ENCODE data around the gene SSBP3. TPM values are rescaled to one million over a fixed set of nuclear protein-coding genes. Genes with fewer than 3 reads are reported as not detected.

Gene SSBP3
- total RNA-seq, 1 experiment from 2014 or later = 26.5 TPM

DNA sequence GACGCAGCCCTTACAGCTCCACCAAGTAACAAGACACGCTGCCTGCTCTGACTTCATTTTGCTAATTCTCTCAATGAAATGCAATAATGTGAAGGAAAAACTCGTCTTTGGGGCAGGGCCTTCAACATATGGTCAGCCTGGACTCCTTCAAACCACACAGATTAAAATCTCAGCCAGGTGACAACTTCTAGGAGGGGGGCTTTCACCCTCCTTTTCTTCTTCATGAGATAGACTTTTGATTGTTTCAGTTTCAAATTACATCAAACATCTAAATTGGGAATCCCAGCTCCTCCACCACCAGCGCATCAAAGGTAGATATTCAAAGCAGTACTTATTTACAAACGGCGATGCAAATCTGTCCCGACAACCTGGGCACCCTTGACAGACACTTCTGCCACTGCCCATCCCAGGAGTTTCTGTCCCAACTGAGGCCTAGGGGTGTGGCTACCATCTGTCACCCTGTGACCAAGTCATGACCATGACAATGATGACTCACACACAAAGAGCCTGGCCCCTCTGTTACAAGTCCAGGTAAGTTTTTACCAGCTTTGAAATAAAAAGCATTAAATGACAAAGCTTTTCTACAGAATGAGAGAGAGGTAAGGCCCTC lies 29.7 kb downstream of the SSBP3 start:
- intact Hi-C loops (cut with micrococcal nuclease; ENCODE audit: unreplicated experiment) = no loop called here

DNA sequence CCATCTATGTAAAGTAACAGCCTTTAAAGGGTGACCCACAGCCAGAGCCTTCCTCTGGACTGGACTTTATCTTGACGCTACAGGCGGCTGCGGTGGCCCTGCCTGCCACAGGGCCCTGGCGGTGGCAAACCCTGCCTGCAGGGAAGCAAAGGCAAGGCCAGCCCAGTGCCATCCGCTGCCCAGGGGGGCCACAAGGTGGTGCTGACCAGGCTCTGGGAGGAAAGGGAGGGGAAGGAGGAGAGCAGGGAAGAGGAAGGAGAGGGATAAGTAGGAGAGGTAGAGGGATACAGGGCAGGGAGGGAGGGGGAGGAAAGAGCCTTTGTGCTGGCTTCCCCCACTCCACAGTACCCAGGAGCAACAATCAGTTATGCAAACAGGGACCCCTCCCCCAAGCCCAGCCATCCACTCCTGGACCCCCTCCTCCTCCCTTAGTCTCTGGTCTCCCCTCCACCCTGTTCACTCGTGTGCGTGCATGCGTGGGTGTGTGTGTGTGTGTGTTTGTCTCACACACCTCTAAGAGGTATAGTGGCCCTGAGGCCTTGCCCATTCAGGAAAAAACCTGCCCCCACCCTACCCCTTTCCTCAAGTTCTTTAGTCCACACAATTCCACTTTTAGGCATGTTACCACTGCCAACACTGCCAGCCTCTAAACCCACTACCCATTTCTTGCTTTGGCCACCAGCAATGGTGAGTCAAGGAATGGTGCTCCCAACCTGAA lies 30.3 kb downstream of the SSBP3 start:
- intact Hi-C loops (cut with micrococcal nuclease; ENCODE audit: unreplicated experiment) = no loop called here
- ChIA-PET CTCF (no interaction called here), POLR2A (ENCODE audit: unreplicated experiment) (no interaction called here)
- Histone ChIP-seq H3K4me3 (no peak overlapping the region), H3F3A (ENCODE audit: insufficient read depth, low read depth) (no peaks in the 10 kb centered on the region), H3K27me3 (ENCODE audit: insufficient read depth, low read depth) (no peaks in the 10 kb centered on the region), H4K20me1 (ENCODE audit: insufficient read depth) (no peaks in the 10 kb centered on the region), H2AFZ (no peak overlapping the region), H3K36me3 (ENCODE audit: low read depth) (no peaks in the 10 kb centered on the region), H3K9me3 (ENCODE audit: insufficient read depth, low read depth) (no peaks in the 10 kb centered on the region), H3K9me2 (ENCODE audit: insufficient read depth) (no peaks in the 10 kb centered on the region), H3K4me1 (replicated peaks; ENCODE audit: insufficient read depth) (peaks cover 10% of the 10 kb centered on the region), H3K4me2 (no peak overlapping the region), H3K79me2 (ENCODE audit: low read depth) (no peaks in the 10 kb centered on the region), H3K27ac (no peak overlapping the region)
- no TSS peak for BruUV-seq (replicated peaks)
- no peak for DNase-seq
- TF ChIP-seq, protein P1, sequence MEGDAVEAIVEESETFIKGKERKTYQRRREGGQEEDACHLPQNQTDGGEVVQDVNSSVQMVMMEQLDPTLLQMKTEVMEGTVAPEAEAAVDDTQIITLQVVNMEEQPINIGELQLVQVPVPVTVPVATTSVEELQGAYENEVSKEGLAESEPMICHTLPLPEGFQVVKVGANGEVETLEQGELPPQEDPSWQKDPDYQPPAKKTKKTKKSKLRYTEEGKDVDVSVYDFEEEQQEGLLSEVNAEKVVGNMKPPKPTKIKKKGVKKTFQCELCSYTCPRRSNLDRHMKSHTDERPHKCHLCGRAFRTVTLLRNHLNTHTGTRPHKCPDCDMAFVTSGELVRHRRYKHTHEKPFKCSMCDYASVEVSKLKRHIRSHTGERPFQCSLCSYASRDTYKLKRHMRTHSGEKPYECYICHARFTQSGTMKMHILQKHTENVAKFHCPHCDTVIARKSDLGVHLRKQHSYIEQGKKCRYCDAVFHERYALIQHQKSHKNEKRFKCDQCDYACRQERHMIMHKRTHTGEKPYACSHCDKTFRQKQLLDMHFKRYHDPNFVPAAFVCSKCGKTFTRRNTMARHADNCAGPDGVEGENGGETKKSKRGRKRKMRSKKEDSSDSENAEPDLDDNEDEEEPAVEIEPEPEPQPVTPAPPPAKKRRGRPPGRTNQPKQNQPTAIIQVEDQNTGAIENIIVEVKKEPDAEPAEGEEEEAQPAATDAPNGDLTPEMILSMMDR (conservative IDR thresholded peaks at IDR 0.05) = no peak
- no peak for TF ChIP-seq EZH2 (IDR thresholded peaks at IDR 0.05; ENCODE audit: low read depth)

More for the DNA sequence above, 29.7 kb downstream of the SSBP3 start:
- Histone ChIP-seq H2AFZ (no peak overlapping the region), H3K9me2 (ENCODE audit: insufficient read depth) (no peaks in the 10 kb centered on the region), H3K27me3 (ENCODE audit: insufficient read depth, low read depth) (no peaks in the 10 kb centered on the region), H3K4me3 (no peak overlapping the region), H3K27ac (no peak overlapping the region), H3K79me2 (ENCODE audit: low read depth) (no peaks in the 10 kb centered on the region), H3K36me3 (ENCODE audit: low read depth) (no peaks in the 10 kb centered on the region), H3K4me2 (no peak overlapping the region), H3F3A (ENCODE audit: insufficient read depth, low read depth) (no peaks in the 10 kb centered on the region), H3K9me3 (ENCODE audit: insufficient read depth, low read depth) (no peaks in the 10 kb centered on the region), H4K20me1 (ENCODE audit: insufficient read depth) (no peaks in the 10 kb centered on the region), H3K4me1 (replicated peaks; ENCODE audit: insufficient read depth) (peaks cover 10% of the 10 kb centered on the region)
- POLR2A ChIA-PET (ENCODE audit: unreplicated experiment) = no interaction called here
- TF ChIP-seq, protein P1 (conservative IDR thresholded peaks at IDR 0.05) = no peak
- no peak for TF ChIP-seq EZH2 (IDR thresholded peaks at IDR 0.05; ENCODE audit: low read depth)
- no TSS peak for BruUV-seq (replicated peaks)
- CTCF ChIA-PET = no interaction called here
- DNase-seq = peak in 1 of 2 experiments; percentile 22

DNA sequence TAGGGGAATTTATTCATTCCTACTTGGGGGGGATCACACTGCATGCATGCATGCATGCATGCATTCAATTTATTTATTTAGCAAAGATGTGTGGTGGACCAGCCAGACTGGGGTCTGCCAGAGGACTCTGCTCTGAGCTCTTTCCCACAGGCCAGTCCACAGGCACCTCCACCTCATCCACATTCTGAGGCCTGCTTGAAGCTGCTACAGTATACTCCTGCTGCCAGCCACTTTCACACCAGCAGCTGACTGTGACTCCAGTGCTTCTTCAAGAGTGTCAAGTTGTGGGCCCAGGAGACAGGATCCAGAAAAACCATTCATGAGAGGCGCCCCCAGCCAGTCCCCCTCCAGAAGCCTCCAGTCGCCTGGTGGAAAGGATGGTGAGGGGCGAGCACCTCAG lies 30.9 kb downstream of the SSBP3 start:
- no peaks in the 10 kb centered on the region for H3K9me3 ChIP-seq (ENCODE audit: insufficient read depth, low read depth)
- no peaks in the 10 kb centered on the region for H3K79me2 ChIP-seq (ENCODE audit: low read depth)
- H3K4me3 ChIP-seq = no peak overlapping the region
- H3K9me2 ChIP-seq (ENCODE audit: insufficient read depth) = no peaks in the 10 kb centered on the region
- H3F3A ChIP-seq (ENCODE audit: insufficient read depth, low read depth) = no peaks in the 10 kb centered on the region
- intact Hi-C loops (cut with micrococcal nuclease; ENCODE audit: unreplicated experiment) = no loop called here
- no peaks in the 10 kb centered on the region for H3K36me3 ChIP-seq (ENCODE audit: low read depth)
- no TSS peak for BruUV-seq (replicated peaks)
- POLR2A ChIA-PET (ENCODE audit: unreplicated experiment) = no interaction called here
- peaks cover 10% of the 10 kb centered on the region for H3K4me1 ChIP-seq (replicated peaks; ENCODE audit: insufficient read depth)
- no peak for DNase-seq
- CTCF ChIA-PET = no interaction called here
- H3K27ac ChIP-seq = no peak overlapping the region
- H4K20me1 ChIP-seq (ENCODE audit: insufficient read depth) = no peaks in the 10 kb centered on the region
- H3K27me3 ChIP-seq (ENCODE audit: insufficient read depth, low read depth) = no peaks in the 10 kb centered on the region
- H3K4me2 ChIP-seq = no peak overlapping the region
- H2AFZ ChIP-seq = no peak overlapping the region
- TF ChIP-seq, protein P1 (conservative IDR thresholded peaks at IDR 0.05) = no peak
- no peak for TF ChIP-seq EZH2 (IDR thresholded peaks at IDR 0.05; ENCODE audit: low read depth)
